Measurements from ENCODE around the gene RBM15.
A peak's percentile ranks its signal among the peaks of the same experiment; 100 is the strongest.

Gene RBM15

GRCh38 chr1:110338886-110339406, at the start of gene RBM15:
Gene RBM15, plus strand, starts transcription at chr1:110339377. Its CDS starts 29 bp downstream, at chr1:110339406.
- peak; percentile 99 to 100 for DNase-seq

- no peak for DNase-seq
Observed at GRCh38 chr1:110291241-110292030, 47.7 kb upstream of the RBM15 start.

- no peak for DNase-seq
Observed at GRCh38 chr1:110292031-110292741, 47.0 kb upstream of the RBM15 start.

- no peak for DNase-seq
Observed at GRCh38 chr1:110293601-110294104, 45.5 kb upstream of the RBM15 start.

- DNase-seq = no peak
Observed at GRCh38 chr1:110294308-110294707, 44.9 kb upstream of the RBM15 start.

- DNase-seq = no peak
Observed at GRCh38 chr1:110298991-110299390, 40.2 kb upstream of the RBM15 start.

- no peak for DNase-seq
Observed at GRCh38 chr1:110300412-110301085, 38.6 kb upstream of the RBM15 start.

- DNase-seq = no peak
Observed at GRCh38 chr1:110302836-110303235, 36.3 kb upstream of the RBM15 start.

- no peak for DNase-seq
Observed at GRCh38 chr1:110305900-110306420, 33.2 kb upstream of the RBM15 start.

GRCh38 chr1:110307239-110307974, 31.8 kb upstream of the RBM15 start:
- no peak for DNase-seq

GRCh38 chr1:110308247-110308646, 30.9 kb upstream of the RBM15 start:
- DNase-seq = no peak

- DNase-seq = no peak
Observed at GRCh38 chr1:110309139-110309538, 30.0 kb upstream of the RBM15 start.

- DNase-seq = no peak
Observed at GRCh38 chr1:110309767-110310166, 29.4 kb upstream of the RBM15 start.

GRCh38 chr1:110310300-110310699, 28.9 kb upstream of the RBM15 start:
- DNase-seq = no peak

GRCh38 chr1:110312188-110313121, 26.7 kb upstream of the RBM15 start:
- DNase-seq = peak; percentile 73 to 79

- DNase-seq = no peak
Observed at GRCh38 chr1:110316735-110317134, 22.4 kb upstream of the RBM15 start.

GRCh38 chr1:110318046-110318445, 21.1 kb upstream of the RBM15 start:
- no peak for DNase-seq

- DNase-seq = no peak
Observed at GRCh38 chr1:110319332-110320167, 19.6 kb upstream of the RBM15 start.

GRCh38 chr1:110320168-110320518, 19.0 kb upstream of the RBM15 start:
- no peak for DNase-seq

- no peak for DNase-seq
Observed at GRCh38 chr1:110321045-110321444, 18.1 kb upstream of the RBM15 start.
